Muscle of leg (tissue), 11 donors: ENCODE measurements around the gene RNF130. TPM values are rescaled to one million over a fixed set of nuclear protein-coding genes. Genes with fewer than 3 reads are reported as not detected.

Source experiments
- DNase-seq: peaks from one replicate; pipeline ENCODE4 v3.0.0; 2013
- H3K27ac ChIP-seq: one replicate; pipeline ENCODE4 v1.5.1; 2013; ENCODE audit warnings: mild to moderate bottlenecking, low read length, control low read depth
- H3K27me3 ChIP-seq: one replicate; pipeline ENCODE4 v1.6.1; 2013; ENCODE audit warnings: low read length; ENCODE audit not compliant: control insufficient read depth, insufficient read depth
- H3K36me3 ChIP-seq: one replicate; pipeline ENCODE4 v1.6.1; 2013; ENCODE audit warnings: low read length; ENCODE audit not compliant: control insufficient read depth, insufficient read depth
- H3K4me1 ChIP-seq: one replicate; pipeline ENCODE4 v1.6.1; 2013; ENCODE audit warnings: low read length; ENCODE audit not compliant: control insufficient read depth, insufficient read depth
- H3K4me3 ChIP-seq: one replicate; pipeline ENCODE4 v1.5.1; 2013; ENCODE audit warnings: low read length, control low read depth
- H3K9me3 ChIP-seq: replicated peaks from 2 replicates; pipeline ENCODE4 v1.6.1; 2013; ENCODE audit warnings: low read depth, low read length; ENCODE audit not compliant: control insufficient read depth
- WGBS: methylation state at CpG from one replicate; pipeline ENCODE4 v1.1.5; 2013; ENCODE audit warnings: missing lambda C conversion rate; ENCODE audit not compliant: insufficient coverage; 5-methylcytosine and 5-hydroxymethylcytosine counted together
- polyA plus RNA-seq, 8 donors: library from polyadenylated mRNA; unstranded; fragments of 120-200 nt; gene quantifications; one replicate each; pipeline versions ENCODE4 v1.2.1 to v1.2.3, GENCODE V29; 2013; ENCODE audit warnings: inconsistent platforms in 1 of 8, low replicate concordance in 1 of 8; ENCODE audit not compliant: insufficient read length in 8 of 8, insufficient read depth in 1 of 8
- total RNA-seq: library from RNA; stranded (reverse); fragments of 120-200 nt; gene quantifications from one replicate; pipeline ENCODE4 v1.2.4, GENCODE V29; 2013

Gene RNF130
- total and polyA plus RNA-seq, 9 donors, result 34.4 to 45.3 (median 37.0) TPM

DNA sequence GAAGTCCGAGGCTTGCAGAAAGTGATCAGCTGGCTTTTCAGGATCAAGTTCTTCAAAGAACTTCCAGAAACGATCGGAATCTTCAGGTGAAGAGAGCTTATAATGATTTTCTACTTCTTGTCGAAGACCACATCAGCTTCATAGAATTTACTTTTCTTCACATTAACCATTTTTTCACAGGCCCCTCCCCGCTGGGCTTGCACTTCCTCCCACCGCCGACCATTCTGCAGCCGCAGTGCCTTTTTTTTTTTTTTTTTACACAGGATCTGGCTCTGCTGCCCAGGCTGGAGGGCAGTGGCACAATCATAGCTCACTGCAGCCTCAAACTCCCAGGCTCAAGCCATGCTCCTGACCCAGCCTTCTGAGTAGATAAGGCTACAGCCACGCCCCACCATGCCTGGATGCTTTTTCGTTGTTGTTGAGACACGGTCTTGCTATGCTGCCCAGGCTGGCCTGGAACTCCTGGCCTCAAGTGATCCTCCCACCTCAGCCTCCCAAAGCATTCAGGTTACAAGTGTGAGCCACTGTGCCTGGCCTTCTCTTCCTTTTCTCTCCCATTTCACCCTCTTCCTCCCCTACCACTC is 15.3 kb upstream of the RNF130 start:
- no peak overlapping the region for H3K27ac ChIP-seq
- no peaks in the 10 kb centered on the region for H3K9me3 ChIP-seq
- H3K4me1 ChIP-seq, result peaks cover 10% of the 10 kb centered on the region
- H3K4me3 ChIP-seq, result no peak overlapping the region
- WGBS, result 69% methylated on average over 8 of the region's 11 CpGs
- DNase-seq, result no peak
- H3K36me3 ChIP-seq, result no peaks in the 10 kb centered on the region
- H3K27me3 ChIP-seq, result peaks cover 2% of the 10 kb centered on the region

DNA sequence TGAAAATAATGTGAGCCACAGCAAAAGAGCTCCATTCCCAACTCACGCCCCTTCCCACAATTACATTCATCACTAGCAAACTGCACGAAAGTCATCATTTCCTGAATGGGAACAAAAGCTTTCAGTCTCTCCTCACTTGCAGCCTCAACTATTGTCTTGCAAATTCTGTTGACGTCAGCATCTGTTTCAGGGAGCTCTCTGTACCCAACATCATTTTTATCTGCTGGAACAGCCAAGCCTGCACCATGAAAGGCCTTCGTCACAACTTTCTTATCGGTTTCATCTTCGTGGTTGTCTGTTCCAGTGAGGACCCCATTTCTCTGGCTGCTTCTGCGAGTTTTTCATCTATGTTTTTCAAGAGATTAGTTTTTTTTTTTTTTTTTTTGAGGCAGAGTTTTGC is 14.3 kb upstream of the RNF130 start:
- Histone ChIP-seq H3K27me3 (peaks cover 2% of the 10 kb centered on the region), H3K4me1 (peaks cover 5% of the 10 kb centered on the region), H3K4me3 (no peak overlapping the region), H3K9me3 (no peaks in the 10 kb centered on the region), H3K36me3 (no peaks in the 10 kb centered on the region), H3K27ac (no peak overlapping the region)
- 30% methylated on average over 3 of the region's 7 CpGs for WGBS
- no peak for DNase-seq

DNA sequence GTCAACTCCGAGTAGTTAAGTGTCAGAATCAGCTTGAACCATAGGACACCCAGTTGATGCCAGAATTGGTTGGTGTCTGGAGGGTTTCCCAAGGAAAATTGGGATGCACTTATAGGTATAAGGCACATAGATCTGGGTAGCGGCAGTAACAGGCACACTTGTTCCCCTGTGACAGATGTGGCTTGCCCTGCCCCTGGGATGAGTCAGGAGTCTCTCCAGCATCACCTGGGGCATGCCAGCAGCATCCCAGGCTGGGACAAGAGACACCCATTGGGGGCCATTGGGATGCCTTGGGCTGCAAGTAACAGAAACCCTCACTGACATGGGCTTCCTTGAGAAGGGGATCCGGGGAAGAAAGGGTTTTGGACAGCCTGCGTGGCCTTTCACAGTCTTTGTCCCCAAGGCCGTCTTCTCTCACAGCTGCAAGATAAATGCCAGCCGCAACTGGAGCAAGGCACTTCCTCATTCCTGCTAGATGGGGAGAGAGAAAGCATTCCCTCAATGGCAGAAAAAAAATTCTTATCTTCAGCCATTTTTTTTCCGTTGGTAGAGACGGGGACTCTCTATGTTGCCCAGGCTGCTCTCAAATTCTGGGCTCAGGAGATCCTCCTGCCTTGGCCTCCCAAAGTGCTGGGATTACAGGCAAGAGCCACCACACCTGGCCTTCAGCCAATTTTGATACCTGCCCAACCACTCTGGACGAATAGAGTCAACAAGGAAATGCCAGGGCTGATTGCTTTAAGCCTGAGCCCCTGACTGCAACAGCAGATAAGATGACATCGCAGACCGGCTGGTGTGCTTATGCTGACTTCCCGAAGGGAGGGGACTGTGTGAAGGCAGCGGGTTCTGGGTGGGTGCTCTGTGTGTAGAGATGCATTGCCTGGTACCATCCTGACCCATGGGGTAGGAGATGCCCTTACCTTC is 13.3 kb upstream of the RNF130 start:
- Histone ChIP-seq H3K4me3 (no peak overlapping the region), H3K4me1 (peaks cover under 1% of the 10 kb centered on the region), H3K9me3 (no peaks in the 10 kb centered on the region), H3K36me3 (no peaks in the 10 kb centered on the region), H3K27ac (no peak overlapping the region), H3K27me3 (peaks cover 5% of the 10 kb centered on the region)
- no peak for DNase-seq
- WGBS, result 69% methylated on average over 6 of the region's 13 CpGs

DNA sequence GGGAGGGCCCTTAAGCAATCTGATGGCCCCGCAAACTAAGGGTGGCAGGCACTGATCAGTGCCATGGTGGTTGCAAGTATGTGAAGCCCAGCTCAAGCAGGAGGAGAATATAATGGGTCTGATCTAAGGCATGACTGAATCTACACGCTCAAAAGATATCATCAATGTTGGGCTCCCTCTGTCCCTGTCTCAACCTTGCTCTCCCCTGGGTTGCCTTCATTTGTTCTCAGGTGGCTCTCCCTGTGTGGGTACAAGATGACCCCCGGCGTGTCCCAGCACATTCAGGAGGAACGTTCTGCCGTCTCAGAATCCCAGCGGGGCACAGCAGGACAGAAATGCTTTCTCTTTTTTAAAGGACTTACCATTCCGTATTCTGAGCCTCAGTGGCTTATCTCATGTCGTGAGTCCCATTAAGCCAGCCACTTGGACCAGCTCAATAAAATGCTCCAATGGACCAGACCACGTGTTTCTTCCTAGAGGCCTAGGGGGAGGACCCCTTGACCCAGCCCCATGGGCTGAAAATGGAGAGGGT is 12.0 kb upstream of the RNF130 start:
- Histone ChIP-seq H3K27ac (no peak overlapping the region), H3K9me3 (no peaks in the 10 kb centered on the region), H3K4me1 (no peaks in the 10 kb centered on the region), H3K4me3 (no peak overlapping the region), H3K36me3 (no peaks in the 10 kb centered on the region), H3K27me3 (peaks cover 8% of the 10 kb centered on the region)
- no peak for DNase-seq
- WGBS, result 75% methylated on average over 9 of the region's 10 CpGs

DNA sequence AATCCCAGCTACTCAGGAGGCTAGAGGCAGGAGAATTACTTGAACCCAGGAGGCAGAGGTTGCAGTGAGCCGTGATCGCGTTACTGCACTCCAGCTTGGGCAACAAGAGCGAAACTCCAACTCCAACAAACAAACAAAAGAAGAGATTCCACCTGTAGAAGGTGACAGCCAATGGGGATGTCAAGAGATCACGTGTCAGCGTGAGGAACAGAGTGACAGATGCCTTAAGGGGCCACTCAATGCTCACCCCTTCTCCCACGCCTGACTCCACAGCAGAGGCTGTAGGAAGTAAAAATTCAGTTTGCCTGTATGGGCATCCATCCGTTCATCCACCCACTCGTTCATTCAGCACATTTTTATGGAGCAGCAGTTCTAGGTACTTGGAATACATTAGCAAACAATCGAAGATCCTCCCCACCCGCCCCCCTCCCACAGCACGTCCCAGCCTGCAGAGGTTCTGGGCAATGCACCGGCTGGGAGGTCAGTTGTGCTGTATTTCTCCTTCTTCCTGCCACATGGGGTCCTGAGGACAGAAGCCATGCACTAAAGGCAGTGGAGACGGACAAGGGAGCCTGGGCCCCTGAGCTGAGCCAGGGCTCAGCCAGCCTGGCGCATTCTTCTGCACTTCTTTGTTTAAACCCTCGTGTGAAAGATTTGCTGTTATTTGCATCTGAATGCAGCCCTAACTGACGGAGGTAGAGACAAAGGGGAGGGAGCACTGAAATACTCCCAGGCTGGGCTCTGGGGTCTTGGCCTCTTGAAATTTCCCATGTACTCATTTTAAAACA is 11.3 kb upstream of the RNF130 start:
- WGBS, result 37% methylated on average over 5 of the region's 17 CpGs
- Histone ChIP-seq H3K36me3 (no peaks in the 10 kb centered on the region), H3K9me3 (no peaks in the 10 kb centered on the region), H3K27ac (no peak overlapping the region), H3K4me3 (no peak overlapping the region), H3K27me3 (peaks cover 8% of the 10 kb centered on the region), H3K4me1 (no peaks in the 10 kb centered on the region)
- no peak for DNase-seq

DNA sequence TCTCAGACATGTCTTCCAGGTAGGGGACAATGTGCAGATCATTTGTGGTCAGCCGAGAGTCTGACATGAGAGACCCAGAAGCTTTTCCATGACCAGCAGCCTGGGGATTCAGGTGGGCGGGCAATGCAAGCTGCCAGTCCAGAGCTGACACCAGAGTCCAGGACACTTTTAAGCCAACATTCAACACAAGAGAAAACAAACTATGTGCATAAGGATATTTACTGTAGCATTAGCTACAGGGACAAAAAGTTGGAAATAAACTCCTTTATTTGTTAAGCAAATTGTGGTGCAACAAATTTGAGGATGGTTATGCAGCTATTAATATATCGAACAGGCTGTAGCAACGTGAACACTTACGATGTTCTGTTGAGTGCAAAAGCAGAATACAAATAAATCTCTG is 9.9 kb upstream of the RNF130 start:
- Histone ChIP-seq H3K9me3 (no peaks in the 10 kb centered on the region), H3K27ac (no peak overlapping the region), H3K36me3 (no peaks in the 10 kb centered on the region), H3K27me3 (peaks cover 8% of the 10 kb centered on the region), H3K4me3 (no peak overlapping the region), H3K4me1 (no peaks in the 10 kb centered on the region)
- no peak for DNase-seq
- WGBS, result 62% methylated on average over 3 of the region's 5 CpGs

DNA sequence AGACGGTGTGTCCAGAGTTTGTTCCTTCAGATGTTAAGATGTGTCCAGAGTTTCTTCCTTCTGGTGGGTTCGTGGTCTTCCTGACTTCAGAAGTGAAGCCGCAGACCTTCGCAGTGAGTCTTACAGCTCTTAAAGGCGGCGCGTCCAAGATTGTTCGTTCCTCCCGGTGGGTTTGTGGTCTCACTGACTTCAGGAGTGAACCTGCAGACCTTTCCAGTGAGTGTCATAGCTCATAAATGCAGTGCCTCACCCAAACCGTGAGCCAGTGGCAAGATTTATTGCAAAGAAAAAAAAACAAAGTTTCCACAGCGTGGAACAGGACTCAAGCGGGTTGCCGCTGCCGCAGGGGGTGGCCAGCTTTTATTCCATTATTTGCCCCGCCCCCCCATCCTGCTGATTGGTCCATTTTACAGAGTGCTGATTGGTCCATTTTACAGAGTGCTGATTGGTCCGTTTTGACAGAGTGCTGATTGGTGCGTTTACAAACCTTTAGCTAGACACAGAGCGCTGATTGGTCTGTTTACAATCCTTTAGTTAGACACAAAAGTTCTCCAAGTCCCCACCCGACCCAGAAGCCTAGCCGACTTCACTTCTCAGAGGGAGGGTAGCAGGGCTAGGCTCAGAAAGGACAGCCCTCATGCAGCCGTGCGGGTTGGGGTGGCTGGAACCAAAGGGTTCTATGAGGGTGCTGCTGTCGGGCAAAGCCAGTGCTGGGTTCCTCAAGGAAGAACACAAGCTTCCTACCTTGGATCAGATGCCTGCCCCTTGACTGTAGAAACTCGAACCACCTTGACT is 9.1 kb upstream of the RNF130 start:
- H3K9me3 ChIP-seq, result no peaks in the 10 kb centered on the region
- 80% methylated on average over 20 of the region's 24 CpGs for WGBS
- H3K4me1 ChIP-seq, result no peaks in the 10 kb centered on the region
- no peaks in the 10 kb centered on the region for H3K36me3 ChIP-seq
- peaks cover 8% of the 10 kb centered on the region for H3K27me3 ChIP-seq
- H3K4me3 ChIP-seq, result no peak overlapping the region
- no peak for DNase-seq
- no peak overlapping the region for H3K27ac ChIP-seq

DNA sequence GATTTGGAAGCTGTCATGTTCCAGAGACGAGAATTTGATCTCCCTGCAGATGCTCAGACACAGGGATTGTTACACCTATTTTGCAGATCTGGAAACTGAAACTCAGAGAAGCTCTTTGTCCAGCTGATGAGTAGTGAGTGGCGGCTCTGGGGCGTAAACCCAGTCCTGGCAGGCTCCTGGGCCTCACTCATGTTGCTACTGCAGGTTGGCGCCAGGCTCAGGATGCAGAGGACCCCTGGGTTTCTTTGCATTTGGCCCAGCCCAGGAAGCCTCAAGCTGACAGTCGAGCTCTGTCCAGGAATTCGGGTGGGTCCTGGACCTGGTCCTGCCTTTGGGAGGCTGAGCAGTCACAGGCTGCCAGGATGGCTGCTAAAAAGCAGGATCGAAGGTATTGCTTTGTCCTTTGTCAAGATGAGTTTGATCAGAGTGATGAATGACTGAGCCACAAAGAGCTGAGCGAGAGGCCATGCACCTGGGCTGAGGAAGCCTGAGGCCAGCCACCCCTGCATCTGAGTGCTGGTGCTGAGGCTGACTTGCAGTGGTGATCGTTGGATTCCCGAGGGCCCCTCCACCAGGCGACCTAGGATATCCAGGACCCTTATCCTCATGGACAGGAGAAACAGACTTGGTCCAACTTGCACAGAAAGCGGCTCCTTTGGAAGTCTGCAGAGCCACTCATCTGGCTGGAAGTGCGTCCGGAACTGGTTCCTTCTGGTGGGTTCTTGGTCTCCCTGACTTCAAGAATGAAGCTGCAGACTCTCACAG is 8.3 kb upstream of the RNF130 start:
- 68% methylated on average over 14 of the region's 14 CpGs for WGBS
- no peak for DNase-seq
- Histone ChIP-seq H3K4me3 (no peak overlapping the region), H3K27me3 (peaks cover 10% of the 10 kb centered on the region), H3K36me3 (no peaks in the 10 kb centered on the region), H3K9me3 (no peaks in the 10 kb centered on the region), H3K27ac (no peak overlapping the region), H3K4me1 (no peaks in the 10 kb centered on the region)

DNA sequence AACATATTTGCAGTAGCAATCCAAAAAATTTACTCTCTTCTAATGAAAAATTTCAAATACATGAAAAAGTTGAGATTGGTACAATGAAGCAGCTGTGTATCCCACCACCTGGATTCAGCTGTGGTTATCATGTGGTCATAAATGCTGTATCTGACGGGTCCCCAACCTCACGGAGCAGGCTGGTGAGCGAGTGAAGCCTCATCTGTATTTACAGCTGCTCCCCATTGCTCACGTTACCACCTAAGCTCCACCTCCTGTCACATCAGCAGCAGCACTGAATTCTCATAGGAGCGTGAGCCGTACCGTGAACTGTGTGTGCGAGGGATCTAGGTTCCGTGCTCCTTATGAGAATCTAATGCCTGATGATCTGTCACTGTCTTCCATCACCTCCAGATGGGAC is 6.8 kb upstream of the RNF130 start:
- DNase-seq, result no peak
- Histone ChIP-seq H3K4me1 (no peaks in the 10 kb centered on the region), H3K27me3 (peaks cover 10% of the 10 kb centered on the region), H3K4me3 (no peak overlapping the region), H3K9me3 (no peaks in the 10 kb centered on the region), H3K27ac (no peak overlapping the region), H3K36me3 (no peaks in the 10 kb centered on the region)
- 69% methylated on average over 2 of the region's 9 CpGs for WGBS
